LHCN-M2 (cell line): ENCODE measurements around the gene GRID1. TPM values are rescaled to one million over a fixed set of nuclear protein-coding genes. Genes with fewer than 3 reads are reported as not detected.
"Not testable (repeated sequence)": the region's sequence is repeated elsewhere in the genome, so short reads cannot be mapped to it uniquely, and the experiment has no call there.

ENCODE experiments used
- DNase-seq: peaks from one replicate; pipeline ENCODE4 v3.0.0-alpha.2; 2012; ENCODE audit warnings: low read depth
- total RNA-seq: library from RNA; depleted of rRNA; stranded (reverse); fragments of >200 nt; gene quantifications from 2 replicates; pipeline ENCODE4 v1.2.3, GENCODE V29; 2014

The GRID1 gene
- total RNA-seq, 1 experiment from 2014 or later = not detected

GRCh38 chr10:85764108-85764507, 602.5 kb downstream of the GRID1 start:
- no peak for DNase-seq

GRCh38 chr10:85761906-85762445, 604.6 kb downstream of the GRID1 start:
- DNase-seq = no peak

- no peak for DNase-seq
Measured at GRCh38 chr10:85741626-85742300, 624.8 kb downstream of the GRID1 start.

- DNase-seq = no peak
Measured at GRCh38 chr10:85735997-85736396, 630.6 kb downstream of the GRID1 start.

- DNase-seq = no peak
Measured at GRCh38 chr10:85734791-85735190, 631.8 kb downstream of the GRID1 start.

GRCh38 chr10:85724215-85724614, 642.4 kb downstream of the GRID1 start:
- DNase-seq = no peak

GRCh38 chr10:85720931-85721590, 645.5 kb downstream of the GRID1 start:
- DNase-seq = no peak

GRCh38 chr10:85719408-85719807, 647.2 kb downstream of the GRID1 start:
- no peak for DNase-seq

- no peak for DNase-seq
Measured at GRCh38 chr10:85713885-85714284, 652.7 kb downstream of the GRID1 start.

GRCh38 chr10:85702768-85703167, 663.8 kb downstream of the GRID1 start:
- DNase-seq = no peak

- DNase-seq = not testable (repeated sequence)
Measured at GRCh38 chr10:85699066-85699465, 667.5 kb downstream of the GRID1 start.

- DNase-seq = no peak
Measured at GRCh38 chr10:85696893-85697292, 669.7 kb downstream of the GRID1 start.

- no peak for DNase-seq
Measured at GRCh38 chr10:85682621-85683020, 684.0 kb downstream of the GRID1 start.

- DNase-seq = no peak
Measured at GRCh38 chr10:85679710-85680109, 686.9 kb downstream of the GRID1 start.

GRCh38 chr10:85679061-85679460, 687.5 kb downstream of the GRID1 start:
- no peak for DNase-seq

GRCh38 chr10:85674851-85675250, 691.7 kb downstream of the GRID1 start:
- no peak for DNase-seq

- no peak for DNase-seq
Measured at GRCh38 chr10:85673270-85673669, 693.3 kb downstream of the GRID1 start.

GRCh38 chr10:85671530-85671929, 695.1 kb downstream of the GRID1 start:
- DNase-seq = no peak

GRCh38 chr10:85668522-85668921, 698.1 kb downstream of the GRID1 start:
- DNase-seq = no peak

- DNase-seq = no peak
Measured at GRCh38 chr10:85667638-85668233, 698.9 kb downstream of the GRID1 start.

- DNase-seq = no peak
Measured at GRCh38 chr10:85666987-85667386, 699.6 kb downstream of the GRID1 start.

GRCh38 chr10:85666102-85666501, 700.5 kb downstream of the GRID1 start:
- DNase-seq = no peak

GRCh38 chr10:85665681-85666080, 700.9 kb downstream of the GRID1 start:
- no peak for DNase-seq
